Heart right ventricle (tissue), 16 donors: ENCODE data around the gene ADAMTS14. TPM values are rescaled to one million over a fixed set of nuclear protein-coding genes. Genes with fewer than 3 reads are reported as not detected.

Experiments
- ATAC-seq, 8 donors: fragments of 200-7000 bp; cut with Tn5 transposase; one replicate each; pipeline ENCODE4 v1.9.1; 2020; ENCODE audit warnings: mild to moderate bottlenecking in 8 of 8, moderate library complexity in 8 of 8, moderate number of reproducible peaks in 1 of 8
- DNase-seq, 2 donors: peaks; one replicate each; pipeline ENCODE4 v3.0.0-alpha.2; 2020
- H3K27ac ChIP-seq, 10 donors: fragments of 200-600 bp; sonication (generic) in 2 of 10; one replicate each; pipeline versions ENCODE4 v1.5.0 to v1.8.0; 2020 to 2022; ENCODE audit warnings: mild to moderate bottlenecking in 3 of 10
- H3K27me3 ChIP-seq, 7 donors: fragments of 200-600 bp; one replicate each; pipeline ENCODE4 v1.8.0; 2021 to 2022; ENCODE audit warnings: mild to moderate bottlenecking in 2 of 7
- H3K36me3 ChIP-seq, 9 donors: fragments of 200-600 bp; sonication (generic) in 1 of 9; one replicate each; pipeline versions ENCODE4 v1.5.0 to v1.8.0; 2020 to 2022; ENCODE audit warnings: mild to moderate bottlenecking in 2 of 9
- H3K4me1 ChIP-seq, 9 donors: fragments of 200-600 bp; sonication (generic) in 1 of 9; one replicate each; pipeline versions ENCODE4 v1.5.0 to v1.8.0; 2020 to 2022; ENCODE audit warnings: mild to moderate bottlenecking in 4 of 9
- H3K4me3 ChIP-seq, 10 donors: fragments of 200-600 bp; sonication (generic) in 2 of 10; one replicate each; pipeline versions ENCODE4 v1.5.0 to v1.8.0; 2020 to 2022; ENCODE audit warnings: mild to moderate bottlenecking in 7 of 10, moderate library complexity in 2 of 10
- H3K9me3 ChIP-seq, 11 donors: fragments of 200-600 bp in 10 of 11; sonication (generic) in 2 of 11; one replicate each; pipeline versions ENCODE4 v1.5.0 to v1.8.0; 2013 to 2022; ENCODE audit warnings: mild to moderate bottlenecking in 2 of 11, control low read depth in 1 of 11, moderate library complexity in 1 of 11
- WGBS, 2 donors: extraction: QIAGEN DNeasy Blood & Tissue Kit; methylation state at CpG; one replicate each; pipeline ENCODE4 v1.1.7; 2013; ENCODE audit warnings: inconsistent platforms in 1 of 2; 5-methylcytosine and 5-hydroxymethylcytosine counted together
- intact Hi-C, 10 donors: fragments of 100-400 bp; cut with DNase I; formaldehyde crosslinking; loops; one replicate each; pipeline versions ENCODE4 v1.11.1 to v1.14.2; 2022
- polyA plus RNA-seq, 2 donors: library from polyadenylated mRNA; stranded (reverse); fragments of 200-250 nt; gene quantifications; one replicate each; pipeline ENCODE4 v1.2.3, GENCODE V29; 2013
- total RNA-seq, 10 donors: library from RNA; stranded (reverse); fragmentation: NEBNext Ultra II Directional in 3 of 10; extraction: Animal tissue kit (Norgen Biotek cat#: 25700) in 3 of 10; gene quantifications; one replicate each; pipeline versions ENCODE4 v1.2.1 to v1.2.4, GENCODE V29; 2021 to 2023
- TF ChIP-seq, protein P1 (sequence below), 9 donors: fragments of 200-600 bp; sonication (generic) in 2 of 9; IDR thresholded peaks; one replicate each; pipeline versions ENCODE4 v1.5.0 to v1.8.0; 2021 to 2022; ENCODE audit warnings: antibody characterized with exemption in 9 of 9, mild to moderate bottlenecking in 5 of 9, moderate library complexity in 1 of 9
- donor health status: Arrhythmogenic right ventricular cardiomyopathy.
- donor health status: ischemic (EF 13 %, LVEDD 7.1; RV severe dilation, severe dysfunction).
- donor health status: healthy with polysubstance abuse.
- donor health status: DM: no; HTN: yes; CAD: no.
- donor health status: DM: no; HTN: no; CAD: no.
- donor health status: ischemic (EF 25% LVEDD 6.9; RV normal size, moderate dysfunction).
- donor health status: ischemic (EF 25% LVEDD 5.7; RV mildly dilated, moderate dysfunction).
- donor health status: healthy.
- donor health status: DM: yes; HTN: yes; CAD: no.
- donor health status: Ischemic cardiomyopathy.
- donor health status: ischemic (EF 35%, LVEDD 5.7; RV mildly dilated, moderate dysfunction).
- donor health status: nonischemic (EF 11% LVEDD 7.7; RV severe dilation, severe dysfunction).
- donor health status: DM: yes; HTN: yes; CAD: no.
- donor health status: PGD.
- donor health status: ischemic (EF 29% LVEDD 5.4; RV normal size, mild dysfunction).
- donor health status: nonischemic (EF 23%, LVEDD 6.1; RV moderate dilation, normal function).

ADAMTS14 gene
- total and polyA plus RNA-seq, 12 donors, result 0.08 to 1.4 (median 0.57) TPM

DNA sequence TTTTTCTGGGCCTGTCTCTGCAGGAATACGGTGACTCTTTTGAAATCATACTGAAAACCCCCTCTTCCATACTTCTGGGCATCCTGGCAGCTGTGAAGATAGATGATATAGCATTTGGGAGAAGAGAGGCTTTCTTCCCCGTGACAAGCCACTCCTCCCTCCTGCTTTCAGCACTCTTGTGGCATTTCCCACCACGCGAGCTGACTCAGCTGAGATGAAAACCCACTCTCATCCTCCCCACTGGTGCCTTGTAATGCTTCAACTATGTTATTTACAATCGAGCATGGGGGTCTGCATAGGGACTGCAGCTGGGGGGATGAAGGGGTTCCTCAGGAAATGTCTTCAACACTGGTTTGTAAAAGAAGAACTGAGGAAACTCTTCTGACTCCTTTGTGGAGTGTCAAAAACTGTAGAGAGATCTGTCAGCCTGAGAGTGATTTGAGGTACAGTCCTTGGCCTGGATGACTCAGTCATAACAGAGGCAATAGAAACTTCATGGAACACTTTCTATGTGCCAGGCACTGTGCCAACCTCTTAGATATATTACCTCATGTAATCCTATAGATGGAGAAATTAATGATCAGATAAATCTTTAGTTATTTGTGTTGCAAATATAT lies 114.6 kb downstream of the ADAMTS14 start:
- WGBS, 2 donors, result 71 to 77% methylated on average over 5 of the region's 5 CpGs
- TF ChIP-seq, protein P1, sequence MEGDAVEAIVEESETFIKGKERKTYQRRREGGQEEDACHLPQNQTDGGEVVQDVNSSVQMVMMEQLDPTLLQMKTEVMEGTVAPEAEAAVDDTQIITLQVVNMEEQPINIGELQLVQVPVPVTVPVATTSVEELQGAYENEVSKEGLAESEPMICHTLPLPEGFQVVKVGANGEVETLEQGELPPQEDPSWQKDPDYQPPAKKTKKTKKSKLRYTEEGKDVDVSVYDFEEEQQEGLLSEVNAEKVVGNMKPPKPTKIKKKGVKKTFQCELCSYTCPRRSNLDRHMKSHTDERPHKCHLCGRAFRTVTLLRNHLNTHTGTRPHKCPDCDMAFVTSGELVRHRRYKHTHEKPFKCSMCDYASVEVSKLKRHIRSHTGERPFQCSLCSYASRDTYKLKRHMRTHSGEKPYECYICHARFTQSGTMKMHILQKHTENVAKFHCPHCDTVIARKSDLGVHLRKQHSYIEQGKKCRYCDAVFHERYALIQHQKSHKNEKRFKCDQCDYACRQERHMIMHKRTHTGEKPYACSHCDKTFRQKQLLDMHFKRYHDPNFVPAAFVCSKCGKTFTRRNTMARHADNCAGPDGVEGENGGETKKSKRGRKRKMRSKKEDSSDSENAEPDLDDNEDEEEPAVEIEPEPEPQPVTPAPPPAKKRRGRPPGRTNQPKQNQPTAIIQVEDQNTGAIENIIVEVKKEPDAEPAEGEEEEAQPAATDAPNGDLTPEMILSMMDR (IDR thresholded peaks at IDR 0.05), result no peak
- H3K4me1 ChIP-seq, result peaks cover 0 to 12% (median 6%) of the 10 kb centered on the region in 9 donors
- ATAC-seq (no peak), DNase-seq (no peak)
- H3K27me3 ChIP-seq, result peaks cover 0 to 5% (median 0%) of the 10 kb centered on the region in 7 donors
- H3K36me3 ChIP-seq, result no peaks in the 10 kb centered on the region
- no peak overlapping the region for H3K4me3 ChIP-seq
- no peak overlapping the region for H3K27ac ChIP-seq
- intact Hi-C loops, result no loop called here
- H3K9me3 ChIP-seq, result peaks cover 0 to 17% (median 0%) of the 10 kb centered on the region in 11 donors

DNA sequence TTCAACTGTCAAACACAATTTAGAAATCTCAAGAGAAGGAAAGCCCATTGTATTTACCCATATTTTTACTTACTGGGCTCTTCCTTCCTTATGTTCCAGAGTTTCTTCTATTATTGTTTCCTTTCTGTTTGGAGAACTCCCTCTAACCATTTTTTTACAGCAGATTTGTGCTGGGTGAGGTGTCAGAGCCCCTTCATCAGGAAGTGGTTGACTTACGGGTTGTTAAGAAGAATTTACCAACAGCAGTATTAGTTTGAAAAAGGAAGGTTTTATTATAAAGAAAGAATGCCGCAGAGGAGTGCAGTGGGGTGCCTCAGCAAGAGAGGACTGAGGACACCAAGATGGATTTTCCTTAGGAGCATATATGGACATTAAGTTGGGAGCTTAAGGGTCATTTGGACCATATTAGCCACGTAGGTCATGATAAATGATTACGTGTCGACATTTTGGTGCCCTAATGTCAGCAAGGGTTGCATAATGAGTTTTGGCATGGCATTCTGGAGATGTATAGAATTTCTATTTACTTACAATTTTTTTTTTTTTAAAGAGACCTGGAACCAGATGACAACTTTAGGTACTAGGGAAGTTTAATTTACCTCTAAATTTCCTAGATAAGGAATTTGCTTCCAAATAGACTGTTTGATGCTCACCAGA lies 119.2 kb downstream of the ADAMTS14 start:
- 76 to 85% methylated on average over 5 of the region's 5 CpGs for WGBS, 2 donors
- DNase-seq, result no peak
- no peaks in the 10 kb centered on the region for H3K27me3 ChIP-seq
- TF ChIP-seq, protein P1 (IDR thresholded peaks at IDR 0.05), result no peak
- H3K4me1 ChIP-seq, result no peaks in the 10 kb centered on the region
- no peak overlapping the region for H3K27ac ChIP-seq
- H3K4me3 ChIP-seq, result no peak overlapping the region
- no peak for ATAC-seq
- peaks cover 0 to 18% (median 0%) of the 10 kb centered on the region in 11 donors for H3K9me3 ChIP-seq
- no peaks in the 10 kb centered on the region for H3K36me3 ChIP-seq
- intact Hi-C loops, result no loop called here

DNA sequence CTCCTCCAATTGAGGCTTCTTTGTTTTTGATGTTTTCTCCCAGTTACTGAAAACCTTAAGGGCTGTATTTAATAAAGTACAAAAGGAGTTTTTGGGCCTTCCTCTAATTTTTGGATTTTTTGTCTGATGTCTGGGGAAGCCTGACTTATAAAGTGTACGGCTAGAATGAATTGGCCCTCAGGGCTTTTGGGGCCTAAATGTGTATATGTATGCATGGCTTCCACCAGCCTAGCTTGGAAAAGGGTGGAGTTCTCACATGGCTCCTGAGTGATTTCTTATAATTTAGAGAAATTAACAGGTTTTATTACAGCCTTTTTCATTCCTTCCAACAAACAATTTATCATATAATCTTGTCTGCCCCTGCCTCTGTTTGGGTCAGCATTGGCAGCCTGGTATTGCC lies 123.3 kb downstream of the ADAMTS14 start:
- TF ChIP-seq, protein P1 (IDR thresholded peaks at IDR 0.05), result no peak
- DNase-seq (no peak), ATAC-seq (no peak)
- WGBS, 2 donors, result 92 to 97% methylated on average over 1 of the region's 1 CpG
- intact Hi-C loops, result no loop called here
- Histone ChIP-seq H3K27ac (no peak overlapping the region), H3K36me3 (no peaks in the 10 kb centered on the region), H3K4me3 (no peak overlapping the region), H3K27me3 (peaks cover 0 to 9% (median 0%) of the 10 kb centered on the region in 7 donors), H3K4me1 (no peaks in the 10 kb centered on the region), H3K9me3 (peaks cover 0 to 4% (median 0%) of the 10 kb centered on the region in 11 donors)

DNA sequence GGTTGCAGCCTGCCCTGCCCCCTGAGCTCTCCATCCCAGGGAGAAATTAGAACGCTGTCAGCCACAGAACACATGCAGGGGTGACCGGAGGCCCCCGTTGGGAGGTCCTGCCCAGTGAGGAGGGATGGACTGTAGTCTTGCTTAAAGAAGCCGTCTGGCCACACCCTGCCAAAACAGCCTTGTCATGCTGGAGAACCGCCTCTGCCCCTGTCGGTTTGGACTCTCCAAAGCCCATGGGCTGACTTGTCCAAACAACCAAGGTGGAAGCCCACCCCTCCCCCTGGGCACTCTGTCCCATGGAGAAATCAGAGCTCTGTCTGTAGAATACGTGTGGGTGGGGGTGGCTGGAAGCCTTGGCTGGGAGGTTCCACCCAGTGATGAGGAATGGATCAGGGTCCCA lies 125.5 kb downstream of the ADAMTS14 start:
- 81 to 84% methylated on average over 7 of the region's 7 CpGs for WGBS, 2 donors
- Histone ChIP-seq H3K27me3 (peaks cover 0 to 9% (median 0%) of the 10 kb centered on the region in 7 donors), H3K9me3 (peaks cover 0 to 4% (median 0%) of the 10 kb centered on the region in 11 donors), H3K36me3 (no peaks in the 10 kb centered on the region), H3K4me1 (no peaks in the 10 kb centered on the region), H3K27ac (no peak overlapping the region), H3K4me3 (no peak overlapping the region)
- intact Hi-C loops, result no loop called here
- no peak for ATAC-seq
- TF ChIP-seq, protein P1 (IDR thresholded peaks at IDR 0.05), result no peak
- DNase-seq, result no peak
